Stimulated activated CD4-positive, alpha-beta T cell treated with anti-CD3 and anti-CD28 coated beads, Interleukin-2, amount 100 ng/mL, for 48 hours (primary cell): ENCODE measurements around the gene PLEKHO2.
"Not testable (repeated sequence)": the region's sequence is repeated elsewhere in the genome, so short reads cannot be mapped to it uniquely, and the experiment has no call there.

Experiments
- DNase-seq, 2 donors: peaks; one replicate each; pipeline ENCODE4 v3.0.0-alpha.2; 2020

Gene PLEKHO2

GRCh38 chr15:64841344-64842095 lies at the start of gene PLEKHO2:
TSS of gene PLEKHO2 (plus strand) at chr15:64841915. CDS start at chr15:64842017, 102 bp downstream.
- peak; percentile 75 to 77 for DNase-seq

- no peak for DNase-seq
Measured at GRCh38 chr15:64792282-64792681, 49.4 kb upstream of the PLEKHO2 start.

- DNase-seq = not testable (repeated sequence)
Measured at GRCh38 chr15:64795299-64795698, 46.4 kb upstream of the PLEKHO2 start.

GRCh38 chr15:64795921-64796320 lies 45.8 kb upstream of the PLEKHO2 start:
- not testable (repeated sequence) for DNase-seq

- DNase-seq = not testable (repeated sequence)
Measured at GRCh38 chr15:64798905-64799304, 42.8 kb upstream of the PLEKHO2 start.

- no peak for DNase-seq
Measured at GRCh38 chr15:64800476-64800875, 41.2 kb upstream of the PLEKHO2 start.

GRCh38 chr15:64803526-64803925 lies 38.2 kb upstream of the PLEKHO2 start:
- no peak for DNase-seq

- no peak for DNase-seq
Measured at GRCh38 chr15:64804619-64805018, 37.1 kb upstream of the PLEKHO2 start.

GRCh38 chr15:64806509-64806908 lies 35.2 kb upstream of the PLEKHO2 start:
- DNase-seq = no peak

- no peak for DNase-seq
Measured at GRCh38 chr15:64807051-64807749, 34.5 kb upstream of the PLEKHO2 start.

GRCh38 chr15:64807751-64808222 lies 33.9 kb upstream of the PLEKHO2 start:
- no peak for DNase-seq

- no peak for DNase-seq
Measured at GRCh38 chr15:64808785-64809453, 32.8 kb upstream of the PLEKHO2 start.

GRCh38 chr15:64809649-64810496 lies 31.8 kb upstream of the PLEKHO2 start:
- peak; percentile 62 to 77 for DNase-seq

- DNase-seq = no peak
Measured at GRCh38 chr15:64810497-64811326, 31.0 kb upstream of the PLEKHO2 start.

- DNase-seq = no peak
Measured at GRCh38 chr15:64813075-64813474, 28.6 kb upstream of the PLEKHO2 start.

- DNase-seq = not testable (repeated sequence)
Measured at GRCh38 chr15:64814283-64814682, 27.4 kb upstream of the PLEKHO2 start.

GRCh38 chr15:64814965-64815364 lies 26.8 kb upstream of the PLEKHO2 start:
- DNase-seq = not testable (repeated sequence)

GRCh38 chr15:64816452-64816851 lies 25.3 kb upstream of the PLEKHO2 start:
- no peak for DNase-seq

GRCh38 chr15:64824929-64825430 lies 16.7 kb upstream of the PLEKHO2 start:
- no peak for DNase-seq

GRCh38 chr15:64825431-64826294 lies 16.1 kb upstream of the PLEKHO2 start, which contains the start of gene PIF1:
TSS of gene PIF1 (minus strand) at chr15:64825647. CDS start at chr15:64824335, 1,312 bp downstream.
- DNase-seq = peak; percentile 73 to 82
